Lung (tissue), 12 donors: Measurements from ENCODE around the gene MSL1. TPM values are rescaled to one million over a fixed set of nuclear protein-coding genes. Genes with fewer than 3 reads are reported as not detected.
"Not testable (repeated sequence)": the region's sequence is repeated elsewhere in the genome, so short reads cannot be mapped to it uniquely, and the experiment has no call there.

Experiments used
- ATAC-seq: fragments of 200-7000 bp; cut with Tn5 transposase; one replicate; pipeline ENCODE4 v1.9.1; 2020; ENCODE audit warnings: moderate number of reproducible peaks; ENCODE audit not compliant: insufficient read depth, low FRiP score
- DNase-seq, 3 donors: peaks; one replicate each; pipeline ENCODE4 v3.0.0-alpha.2; 2013 to 2017
- H3K27ac ChIP-seq, 2 donors: one replicate each; pipeline ENCODE4 v1.5.1; 2013; ENCODE audit warnings: mild to moderate bottlenecking in 2 of 2, moderate library complexity in 2 of 2, control low read depth in 1 of 2, inconsistent platforms in 1 of 2, low read depth in 1 of 2, low read length in 1 of 2
- H3K27me3 ChIP-seq, 3 donors: one replicate each; pipeline ENCODE4 v1.5.1; 2013; ENCODE audit warnings: low read length in 2 of 3; ENCODE audit not compliant: control insufficient read depth in 3 of 3, insufficient read depth in 3 of 3
- H3K36me3 ChIP-seq, 4 donors: one replicate each; pipeline ENCODE4 v1.5.1; 2013; ENCODE audit warnings: low read length in 4 of 4, mild to moderate bottlenecking in 1 of 4, moderate library complexity in 1 of 4; ENCODE audit not compliant: control insufficient read depth in 4 of 4, insufficient read depth in 4 of 4
- H3K4me1 ChIP-seq, 5 donors: one replicate each; pipeline ENCODE4 v1.5.1; 2013; ENCODE audit warnings: low read length in 5 of 5, mild to moderate bottlenecking in 2 of 5, moderate library complexity in 1 of 5; ENCODE audit not compliant: control insufficient read depth in 5 of 5, insufficient read depth in 5 of 5
- H3K4me3 ChIP-seq: one replicate; pipeline ENCODE4 v1.5.1; 2013; ENCODE audit warnings: mild to moderate bottlenecking, control low read depth, moderate library complexity
- H3K9ac ChIP-seq, 2 donors: one replicate each; pipeline ENCODE4 v1.5.1; 2013; ENCODE audit warnings: low read length in 2 of 2, control low read depth in 1 of 2; ENCODE audit not compliant: insufficient read depth in 1 of 2
- H3K9me3 ChIP-seq, 4 donors: one replicate each; pipeline ENCODE4 v1.5.1; 2013; ENCODE audit warnings: low read length in 3 of 4, mild to moderate bottlenecking in 1 of 4, moderate library complexity in 1 of 4; ENCODE audit not compliant: control insufficient read depth in 4 of 4, insufficient read depth in 3 of 4
- CTCF ChIP-seq: IDR thresholded peaks from 2 replicates; pipeline ENCODE4 v1.5.1; 2012; ENCODE audit warnings: mild to moderate bottlenecking; ENCODE audit errors: control extremely low read depth, extremely low read depth
- WGBS, 2 donors: extraction: QIAGEN DNeasy Blood & Tissue Kit; methylation state at CpG; one replicate each; pipeline ENCODE4 v1.1.7; 2013; 5-methylcytosine and 5-hydroxymethylcytosine counted together
- polyA plus RNA-seq, 2 donors: library from polyadenylated mRNA; stranded (reverse); fragments of 200-250 nt; gene quantifications; one replicate each; pipeline ENCODE4 v1.2.1, GENCODE V29; 2013
- total RNA-seq, 2 donors: library from RNA; depleted of rRNA in 1 of 2; stranded (reverse); fragments of >200 nt in 1 of 2; gene quantifications; one replicate each; pipeline ENCODE4 v1.2.1, GENCODE V29; 2014 to 2021
- donor health status: control.
- donor health status: control.
- donor health status: Bipolar disorder and iron deficiency.
- donor health status: healthy.
- donor health status: DM: yes; HTN: yes; CAD: no.

MSL1 gene
- total and polyA plus RNA-seq, 4 donors: 73.2 to 111 (median 84.7) TPM

- Histone ChIP-seq H3K36me3 (peaks cover 33 to 71% (median 63%) of the 10 kb centered on the region in 4 donors), H3K27me3 (no peaks in the 10 kb centered on the region), H3K4me1 (peaks cover 0 to 4% (median 0%) of the 10 kb centered on the region in 5 donors), H3K9me3 (no peaks in the 10 kb centered on the region), H3K27ac (no peak overlapping the region), H3K4me3 (no peak overlapping the region), H3K9ac (no peak overlapping the region)
- DNase-seq (no peak), ATAC-seq (no peak)
- 77 to 86% methylated on average over 7 of the region's 7 CpGs for WGBS, 2 donors
- TF ChIP-seq CTCF: no peak
Measured at GRCh38 chr17:40134184-40134583, 12.4 kb downstream of the MSL1 start.

- Histone ChIP-seq H3K4me1 (peaks cover 0 to 10% (median 5%) of the 10 kb centered on the region in 5 donors), H3K4me3 (no peak overlapping the region), H3K9me3 (no peaks in the 10 kb centered on the region), H3K27me3 (no peaks in the 10 kb centered on the region), H3K9ac (no peak overlapping the region), H3K27ac (no peak overlapping the region), H3K36me3 (peaks cover 24 to 57% (median 50%) of the 10 kb centered on the region in 4 donors)
- no peak for ATAC-seq
- no peak for DNase-seq
- no peak for TF ChIP-seq CTCF
- 83 to 88% methylated on average over 3 of the region's 3 CpGs for WGBS, 2 donors
Measured at GRCh38 chr17:40135817-40136216, 14.0 kb downstream of the MSL1 start.

- DNase-seq: no peak
- H3K27me3 ChIP-seq: no peaks in the 10 kb centered on the region
- H3K27ac ChIP-seq: peak overlapping the region; percentile 69 to 99
- peak overlapping the region; percentile 58 to 99 for H3K9ac ChIP-seq
- peaks cover 0 to 20% (median 5%) of the 10 kb centered on the region in 5 donors for H3K4me1 ChIP-seq
- H3K36me3 ChIP-seq: peaks cover 14 to 38% (median 20%) of the 10 kb centered on the region in 4 donors
- TF ChIP-seq CTCF: no peak
- H3K9me3 ChIP-seq: no peaks in the 10 kb centered on the region
- H3K4me3 ChIP-seq: peak overlapping the region; percentile 51
- no peak for ATAC-seq
- WGBS, 2 donors: 13 to 18% methylated on average over 14 of the region's 14 CpGs
Measured at GRCh38 chr17:40139566-40140058, 17.8 kb downstream of the MSL1 start.

GRCh38 chr17:40143166-40143565 lies 21.4 kb downstream of the MSL1 start:
- 90 to 94% methylated on average over 3 of the region's 3 CpGs for WGBS, 2 donors
- H3K9me3 ChIP-seq, H3K4me3 ChIP-seq, H3K27me3 ChIP-seq, ATAC-seq, DNase-seq, H3K27ac ChIP-seq, H3K9ac ChIP-seq: not testable (repeated sequence)
- peaks cover 0 to 20% (median 5%) of the 10 kb centered on the region in 5 donors for H3K4me1 ChIP-seq
- H3K36me3 ChIP-seq: peaks cover 7 to 23% (median 11%) of the 10 kb centered on the region in 4 donors
